ENCODE measurements around the gene LIN7A.

Gene LIN7A

GRCh38 chr12:80766897-80767296, 170.8 kb downstream of the LIN7A start:
- Histone ChIP-seq H3K27me3 (ENCODE audit: insufficient read depth, low read length, poor library complexity, severe bottlenecking) (no peaks in the 10 kb centered on the region), H3K9me3 (ENCODE audit: insufficient read depth, low read depth, low read length) (no peaks in the 10 kb centered on the region), H3K4me2 (ENCODE audit: low read depth, low read length, poor library complexity, severe bottlenecking) (no peak overlapping the region), H2AFZ (ENCODE audit: low read length) (no peak overlapping the region), H3F3A (ENCODE audit: low read depth) (no peaks in the 10 kb centered on the region), H3K36me3 (ENCODE audit: insufficient read depth, low read length) (no peaks in the 10 kb centered on the region), H3K4me1 (ENCODE audit: insufficient read depth, low read length, poor library complexity, severe bottlenecking) (no peaks in the 10 kb centered on the region), H4K20me1 (ENCODE audit: insufficient read depth, low read length, poor library complexity, severe bottlenecking) (no peaks in the 10 kb centered on the region), H3K4me3 (ENCODE audit: low read length, poor library complexity, severe bottlenecking) (no peak overlapping the region), H3K9me2 (replicated peaks; ENCODE audit: low read depth, low read length) (no peaks in the 10 kb centered on the region), H3K79me2 (ENCODE audit: insufficient read depth, low read length) (no peaks in the 10 kb centered on the region), H3K9ac (ENCODE audit: low read depth, low read length, poor library complexity, severe bottlenecking) (no peak overlapping the region)
- TF ChIP-seq EZH2phosphoT487 (IDR thresholded peaks at IDR 0.05; ENCODE audit: borderline replicate concordance), result no peak
- no peak for TF ChIP-seq CTCF (conservative IDR thresholded peaks at IDR 0.05; ENCODE audit: low read length)

- Histone ChIP-seq H3K27me3 (ENCODE audit: insufficient read depth, low read length, poor library complexity, severe bottlenecking) (no peaks in the 10 kb centered on the region), H3K4me3 (ENCODE audit: low read length, poor library complexity, severe bottlenecking) (no peak overlapping the region), H3K9me2 (replicated peaks; ENCODE audit: low read depth, low read length) (no peaks in the 10 kb centered on the region), H2AFZ (ENCODE audit: low read length) (no peak overlapping the region), H3K9ac (ENCODE audit: low read depth, low read length, poor library complexity, severe bottlenecking) (no peak overlapping the region), H3K79me2 (ENCODE audit: insufficient read depth, low read length) (no peaks in the 10 kb centered on the region), H3K9me3 (ENCODE audit: insufficient read depth, low read depth, low read length) (no peaks in the 10 kb centered on the region), H4K20me1 (ENCODE audit: insufficient read depth, low read length, poor library complexity, severe bottlenecking) (no peaks in the 10 kb centered on the region), H3K4me2 (ENCODE audit: low read depth, low read length, poor library complexity, severe bottlenecking) (no peak overlapping the region), H3K36me3 (ENCODE audit: insufficient read depth, low read length) (no peaks in the 10 kb centered on the region), H3K4me1 (ENCODE audit: insufficient read depth, low read length, poor library complexity, severe bottlenecking) (no peaks in the 10 kb centered on the region), H3F3A (ENCODE audit: low read depth) (no peaks in the 10 kb centered on the region)
- TF ChIP-seq CTCF (conservative IDR thresholded peaks at IDR 0.05; ENCODE audit: low read length) (no peak), EZH2phosphoT487 (IDR thresholded peaks at IDR 0.05; ENCODE audit: borderline replicate concordance) (no peak)
Observed at GRCh38 chr12:80766210-80766609, 171.5 kb downstream of the LIN7A start.

GRCh38 chr12:80763874-80764273, 173.9 kb downstream of the LIN7A start:
- no peak overlapping the region for H2AFZ ChIP-seq (ENCODE audit: low read length)
- no peaks in the 10 kb centered on the region for H3K36me3 ChIP-seq (ENCODE audit: insufficient read depth, low read length)
- no peak overlapping the region for H3K9ac ChIP-seq (ENCODE audit: low read depth, low read length, poor library complexity, severe bottlenecking)
- no peaks in the 10 kb centered on the region for H4K20me1 ChIP-seq (ENCODE audit: insufficient read depth, low read length, poor library complexity, severe bottlenecking)
- no peaks in the 10 kb centered on the region for H3F3A ChIP-seq (ENCODE audit: low read depth)
- H3K9me2 ChIP-seq (replicated peaks; ENCODE audit: low read depth, low read length), result no peaks in the 10 kb centered on the region
- no peak overlapping the region for H3K4me2 ChIP-seq (ENCODE audit: low read depth, low read length, poor library complexity, severe bottlenecking)
- no peaks in the 10 kb centered on the region for H3K27me3 ChIP-seq (ENCODE audit: insufficient read depth, low read length, poor library complexity, severe bottlenecking)
- no peaks in the 10 kb centered on the region for H3K9me3 ChIP-seq (ENCODE audit: insufficient read depth, low read depth, low read length)
- H3K79me2 ChIP-seq (ENCODE audit: insufficient read depth, low read length), result no peaks in the 10 kb centered on the region
- no peaks in the 10 kb centered on the region for H3K4me1 ChIP-seq (ENCODE audit: insufficient read depth, low read length, poor library complexity, severe bottlenecking)
- no peak overlapping the region for H3K4me3 ChIP-seq (ENCODE audit: low read length, poor library complexity, severe bottlenecking)
- TF ChIP-seq CTCF (conservative IDR thresholded peaks at IDR 0.05; ENCODE audit: low read length), result peak; percentile 70
- no peak for TF ChIP-seq EZH2phosphoT487 (IDR thresholded peaks at IDR 0.05; ENCODE audit: borderline replicate concordance)
